Astrocyte (in vitro differentiated cells and primary cell): Measurements from ENCODE around the gene ZNF669.

Experiments
- CTCF ChIP-seq: IDR thresholded peaks from 2 replicates; pipeline ENCODE4 v1.5.1; 2011; ENCODE audit warnings: low read depth, mild to moderate bottlenecking, inconsistent platforms, low read length, moderate library complexity; ENCODE audit not compliant: insufficient read depth
- EZH2 ChIP-seq: IDR thresholded peaks from 2 replicates; pipeline ENCODE4 v1.6.1; 2012; ENCODE audit warnings: mild to moderate bottlenecking, low read length, inconsistent platforms; ENCODE audit not compliant: insufficient read depth

GRCh38 chr1:247090455-247090854 is 13.7 kb downstream of the ZNF669 start:
- TF ChIP-seq CTCF (no peak), EZH2 (no peak)
